ENCODE data around the gene GSN.

The GSN gene

GRCh38 chr9:121380846-121381245 is 112.9 kb downstream of the GSN start:
- no peak overlapping the region for H3K4me3 ChIP-seq (ENCODE audit: low read depth, low read length)
- no peak for TF ChIP-seq CTCF (IDR thresholded peaks at IDR 0.05; ENCODE audit: insufficient read depth, low read length, missing control alignments)
- POLR2A ChIA-PET: no interaction called here
- no peak for DNase-seq (ENCODE audit: low read depth, low spot score)
- CTCF ChIA-PET: interaction anchor here (0.5 to 12.6 kb wide), 3 partner anchors 61 to 168 kb away, joined by 3 to 297 read pairs (median 12); no protein-coding TSS in a partner anchor
